K562 (cell line): ENCODE results near the gene ARHGAP4. TPM values are rescaled to one million over a fixed set of nuclear protein-coding genes. Genes with fewer than 3 reads are reported as not detected.

ENCODE experiments used
- ATAC-seq: fragments of 200-7000 bp; cut with Tn5 transposase; 3 replicates; pipeline ENCODE4 v1.9.1; 2020; ENCODE audit warnings: moderate library complexity
- BruUV-seq: library from RNA; stranded (reverse); fragments of 400-500 nt; replicated peaks from 2 replicates; lab custom pipeline; 2021; lab: Mats Ljungman, UMichigan
- CTCF ChIA-PET: fragments of 300-600 bp; formaldehyde crosslinking; extraction: SDS; loops from one replicate; lab custom pipeline; 2021; ENCODE audit warnings: low intra/inter-chr PET ratio; lab: Yijun Ruan, JAX
- POLR2A ChIA-PET: fragments of 300-600, 350-650 bp; sonication (Branson Sonifier 250); formaldehyde crosslinking; extraction: SDS; loops from one replicate; lab custom pipeline; 2021; ENCODE audit warnings: antibody characterized with exemption, inconsistent platforms; lab: Yijun Ruan, JAX
- DNase-seq, 4 experiments: peaks; one replicate each; pipeline versions ENCODE4 v3.0.0 to v3.0.0-alpha.2; 2011 to 2018; ENCODE audit warnings: low spot score in 3 of 4, mixed read lengths in 3 of 4; ENCODE audit errors: extremely low read depth in 1 of 4
- FAIRE-seq: peaks from 2 replicates; lab custom pipeline; 2011; peaks lifted over from hg19 to GRCh38; lab: Jason Lieb, UNC
- H2AFZ ChIP-seq: 2 replicates; pipeline ENCODE4 v1.6.0; 2011; ENCODE audit warnings: low read depth, low read length, control low read depth, inconsistent platforms
- H3K27ac ChIP-seq: fragments of 200-600 bp; 3 replicates; pipeline ENCODE4 v1.8.0; 2011; ENCODE audit warnings: low read depth, mild to moderate bottlenecking, control low read depth, inconsistent platforms, low read length, moderate library complexity, mixed read lengths; ENCODE audit errors: extremely low read depth
- H3K27me3 ChIP-seq, 2 experiments: fragments of 300-600 bp in 1 of 2; 2 replicates in 1 of 2; 3 replicates in 1 of 2; pipeline versions ENCODE4 v1.6.0 to v1.8.0; 2011; ENCODE audit warnings: inconsistent platforms in 2 of 2, low read length in 2 of 2, mild to moderate bottlenecking in 1 of 2, mixed read lengths in 1 of 2, moderate library complexity in 1 of 2; ENCODE audit not compliant: control insufficient read depth in 2 of 2, insufficient read depth in 2 of 2
- H3K36me3 ChIP-seq: fragments of 300-600 bp; 3 replicates; pipeline ENCODE4 v1.8.0; 2011; ENCODE audit warnings: mild to moderate bottlenecking, low read length, inconsistent platforms; ENCODE audit not compliant: control insufficient read depth, insufficient read depth
- H3K4me1 ChIP-seq, 2 experiments: fragments of 200-600 bp in 1 of 2; replicated peaks in 1 of 2; 2 replicates in 1 of 2; 3 replicates in 1 of 2; pipeline versions ENCODE4 v1.5.1 to v1.8.0; 2011; ENCODE audit warnings: inconsistent platforms in 2 of 2, low read length in 2 of 2, mild to moderate bottlenecking in 1 of 2, mixed read lengths in 1 of 2, moderate library complexity in 1 of 2; ENCODE audit not compliant: control insufficient read depth in 2 of 2, insufficient read depth in 2 of 2
- H3K4me2 ChIP-seq: 2 replicates; pipeline ENCODE4 v1.6.1; 2011; ENCODE audit warnings: low read length, control low read depth, inconsistent platforms, mixed read lengths; ENCODE audit not compliant: insufficient read depth
- H3K4me3 ChIP-seq: fragments of 200-600 bp; sonication (generic), shearing (Covaris generic); 2 replicates; pipeline ENCODE4 v1.5.1; 2016; ENCODE audit warnings: control low read depth, inconsistent platforms
- H3K79me2 ChIP-seq: fragments of 200-600 bp; 3 replicates; pipeline ENCODE4 v1.8.0; 2011; ENCODE audit warnings: low read length, inconsistent platforms; ENCODE audit not compliant: control insufficient read depth, insufficient read depth
- H3K9ac ChIP-seq, 2 experiments: 2 replicates each; pipeline versions ENCODE4 v1.6.0 to v1.6.1; 2011; ENCODE audit warnings: low read depth in 2 of 2, low read length in 2 of 2, control low read depth in 1 of 2, inconsistent platforms in 1 of 2, mild to moderate bottlenecking in 1 of 2, mixed read lengths in 1 of 2; ENCODE audit not compliant: insufficient read depth in 1 of 2
- H3K9me1 ChIP-seq: one replicate; pipeline ENCODE4 v1.6.0; 2011; ENCODE audit warnings: inconsistent platforms, mild to moderate bottlenecking, low read length, moderate library complexity; ENCODE audit not compliant: control insufficient read depth, insufficient read depth
- H3K9me3 ChIP-seq: replicated peaks from 2 replicates; pipeline ENCODE4 v1.5.1; 2011; ENCODE audit warnings: low read depth, low read length, inconsistent platforms; ENCODE audit not compliant: control insufficient read depth, insufficient read depth
- H4K20me1 ChIP-seq: replicated peaks from 2 replicates; pipeline ENCODE4 v1.6.1; 2011; ENCODE audit warnings: low read length, inconsistent platforms, mixed read lengths; ENCODE audit not compliant: control insufficient read depth, insufficient read depth
- CAMTA2 ChIP-seq: fragments of 250-450 bp; sonication (Bioruptor Pico); conservative IDR thresholded peaks from 2 replicates; pipeline ENCODE4 v1.5.1; 2022
- EP400 ChIP-seq: fragments of 450-650 bp; IDR thresholded peaks from 2 replicates; pipeline ENCODE4 v1.6.1; 2017; ENCODE audit warnings: antibody characterized with exemption, mild to moderate bottlenecking, moderate library complexity
- EWSR1 ChIP-seq: fragments of 450-650 bp; IDR thresholded peaks from 2 replicates; pipeline ENCODE4 v1.6.1; 2018; ENCODE audit warnings: borderline replicate concordance, mild to moderate bottlenecking, low read depth, moderate library complexity; ENCODE audit not compliant: partially characterized antibody
- GABPB2 ChIP-seq: fragments of 250-450 bp; sonication (Bioruptor Pico); conservative IDR thresholded peaks from 2 replicates; pipeline ENCODE4 v1.5.1; 2021; ENCODE audit warnings: mild to moderate bottlenecking
- KDM1A ChIP-seq, 2 experiments: fragments of 450-650 bp; IDR thresholded peaks; 2 replicates each; pipeline ENCODE4 v1.6.1; 2016; ENCODE audit warnings: mild to moderate bottlenecking in 2 of 2
- MAFG ChIP-seq: fragments of 450-650 bp; conservative IDR thresholded peaks from 2 replicates; pipeline ENCODE4 v1.6.1; 2016; ENCODE audit warnings: missing genetic modification characterization, missing compliant biosample characterization
- TRIM24 ChIP-seq, 2 experiments: fragments of 450-650 bp; IDR thresholded peaks; 2 replicates each; pipeline ENCODE4 v1.6.1; 2016
- WGBS: fragments of 100-300 bp; shearing (Covaris generic); methylation state at CpG from one replicate; pipeline ENCODE4 v1.1.6; 2016; ENCODE audit warnings: low coverage, mixed read lengths; ENCODE audit not compliant: insufficient coverage; ENCODE audit errors: missing lambda C conversion rate; 5-methylcytosine and 5-hydroxymethylcytosine counted together
- in situ Hi-C: fragments of 300-500 bp; cut with MboI; formaldehyde crosslinking; loops from 4 replicates; pipeline ENCODE4 v1.15.0; 2018; ENCODE audit warnings: inconsistent platforms, mixed read lengths
- intact Hi-C: fragments of 100-400 bp; cut with micrococcal nuclease; formaldehyde crosslinking; loops from 2 replicates; pipeline ENCODE4 v1.14.2; 2022
- polyA plus RNA-seq, 8 experiments: library from polyadenylated mRNA; depleted of rRNA in 4 of 8; stranded (reverse) in 5 of 8; unstranded in 3 of 8; fragments of >200 nt; fragmentation: Nextera tagmentation in 2 of 8; fragmentation: Illumina TruSeq in 1 of 8; extraction: Ambion mirVana in 2 of 8; extraction: Trizol in 1 of 8; gene quantifications; 2 replicates each; pipeline versions ENCODE4 v1.2.1 to v1.2.3, GENCODE V29; 2011 to 2014; ENCODE audit warnings: inconsistent platforms in 1 of 8, missing spikeins in 1 of 8
- total RNA-seq, 7 experiments: library from RNA; depleted of rRNA in 6 of 7; stranded (reverse); fragments of >200 nt in 6 of 7; fragmentation: Illumina TruSeq in 2 of 7; extraction: Trizol in 2 of 7; gene quantifications; 2 replicates each; pipeline versions ENCODE4 v1.2.1 to v1.2.3, GENCODE V29; 2011 to 2021; ENCODE audit warnings: low replicate concordance in 1 of 7

The ARHGAP4 gene
- total and polyA plus RNA-seq, 9 of the 15 experiments (the other 6 are each of a cell fraction or from before 2014, with no cell fraction given): 0.30 to 81.8 (median 13.5) TPM

GRCh38 chrX:153867139-153867538 lies 58.9 kb downstream of the ARHGAP4 start:
- H3K36me3 ChIP-seq: no peaks in the 10 kb centered on the region
- no peaks in the 10 kb centered on the region for H3K79me2 ChIP-seq
- ChIA-PET POLR2A (no interaction called here), CTCF (no interaction called here)
- ATAC-seq: no peak
- H3K4me1 ChIP-seq: peaks cover 0 to 34% of the 10 kb centered on the region in 2 experiments; a peak in 2 of 5 replicates
- peaks cover 17 to 82% of the 10 kb centered on the region in 2 experiments; a peak in 4 of 5 replicates for H3K27me3 ChIP-seq
- no peak overlapping the region for H2AFZ ChIP-seq
- no TSS peak for BruUV-seq
- no peak for DNase-seq
- in situ Hi-C loops: no loop called here
- no peak for FAIRE-seq
- no peak overlapping the region for H3K27ac ChIP-seq
- no peaks in the 10 kb centered on the region for H3K9me1 ChIP-seq
- intact Hi-C loops: no loop called here
- no peak for TF ChIP-seq TRIM24 (IDR thresholded peaks at IDR 0.05)
- TF ChIP-seq GABPB2 (CRISPR knock-in tag): no peak
- TF ChIP-seq CAMTA2 (CRISPR knock-in tag): no peak
- TF ChIP-seq EP400: no peak
- no peak for TF ChIP-seq KDM1A (IDR thresholded peaks at IDR 0.05)
- no peak for TF ChIP-seq EWSR1
- TF ChIP-seq MAFG: no peak
- 0 out of 2 replicates have a peak, but pooled peaks cover 12% of the 10 kb centered on the region for H4K20me1 ChIP-seq
- 0% methylated on average over 9 of the region's 9 CpGs for WGBS
- H3K9me3 ChIP-seq: no peaks in the 10 kb centered on the region
- H3K4me3 ChIP-seq: no peak overlapping the region
- H3K4me2 ChIP-seq: no peak overlapping the region
- no peak overlapping the region for H3K9ac ChIP-seq
